D721Med (cell line): ENCODE measurements around the gene ARHGEF10L.
A peak's percentile ranks its signal among the peaks of the same experiment; 100 is the strongest.

Source experiments
- DNase-seq: peaks from one replicate; pipeline ENCODE4 v3.0.0; 2011; ENCODE audit warnings: low spot score; ENCODE audit not compliant: insufficient read length
- FAIRE-seq: peaks from 2 replicates; lab custom pipeline; 2011; peaks lifted over from hg19 to GRCh38; lab: Jason Lieb, UNC
- CTCF ChIP-seq: IDR thresholded peaks from 2 replicates; pipeline ENCODE4 v1.5.1; 2012; ENCODE audit warnings: mild to moderate bottlenecking, control low read depth; ENCODE audit not compliant: insufficient read depth; ENCODE audit errors: missing control alignments

Gene ARHGEF10L

GRCh38 chr1:17645068-17645911 lies 105.8 kb downstream of the ARHGEF10L start:
- no peak for DNase-seq
- no peak for FAIRE-seq

GRCh38 chr1:17646444-17647280 lies 107.2 kb downstream of the ARHGEF10L start:
- FAIRE-seq (no peak), DNase-seq (no peak)
- TF ChIP-seq CTCF = no peak

More at GRCh38 chr1:17645068-17645911, 105.8 kb downstream of the ARHGEF10L start:
- TF ChIP-seq CTCF = no peak

GRCh38 chr1:17648457-17649145 lies 109.1 kb downstream of the ARHGEF10L start:
- FAIRE-seq (no peak), DNase-seq (no peak)
- TF ChIP-seq CTCF = no peak

GRCh38 chr1:17649371-17650106 lies 110.0 kb downstream of the ARHGEF10L start:
- TF ChIP-seq CTCF = no peak
- DNase-seq = no peak
- FAIRE-seq = no peak

- DNase-seq (no peak), FAIRE-seq (no peak)
- no peak for TF ChIP-seq CTCF
Observed at GRCh38 chr1:17653276-17653675, 113.8 kb downstream of the ARHGEF10L start.

- no peak for FAIRE-seq
- peak; percentile 50 for DNase-seq
- TF ChIP-seq CTCF = peak; percentile 60
Observed at GRCh38 chr1:17653728-17654351, 114.3 kb downstream of the ARHGEF10L start.
